Breast epithelium (tissue), 3 donors: ENCODE measurements around the gene ATG9B.

Source experiments
- POLR2A ChIP-seq: fragments of 450-650 bp; IDR thresholded peaks from one replicate; pipeline ENCODE4 v1.6.1; 2016; ENCODE audit warnings: antibody characterized with exemption, mild to moderate bottlenecking, moderate library complexity
- POLR2AphosphoS5 ChIP-seq, 3 donors: sonication (generic); formaldehyde crosslinking; IDR thresholded peaks; one replicate each; pipeline ENCODE4 v1.6.1; 2017; ENCODE audit warnings: antibody characterized with exemption in 3 of 3
- TF ChIP-seq, protein P1 (sequence below), 3 donors: fragments of 450-650 bp; IDR thresholded peaks; one replicate each; pipeline ENCODE4 v1.5.1; 2016 to 2017; ENCODE audit warnings: antibody characterized with exemption in 3 of 3, mild to moderate bottlenecking in 3 of 3, moderate library complexity in 3 of 3

DNA sequence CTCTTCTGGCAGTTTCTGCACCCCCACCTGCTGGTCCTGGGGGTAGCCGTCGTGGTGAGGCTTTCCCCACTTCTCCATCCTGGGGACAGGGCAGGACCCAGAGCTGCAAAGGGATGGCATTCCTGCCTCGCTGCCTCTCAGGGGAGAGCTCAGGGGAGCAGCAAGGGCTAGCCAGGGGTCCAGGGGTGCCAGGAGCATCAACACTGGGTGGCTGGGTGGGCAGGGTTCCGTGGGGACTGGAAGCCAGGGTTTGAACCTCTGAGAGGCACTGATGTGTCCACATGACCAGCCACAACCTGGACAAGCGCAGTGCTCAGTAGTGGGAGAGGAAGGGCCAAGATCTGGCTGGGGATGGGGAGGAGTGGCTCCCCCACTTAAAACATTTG lies 9.6 kb upstream of the ATG9B start:
- TF ChIP-seq, protein P1, sequence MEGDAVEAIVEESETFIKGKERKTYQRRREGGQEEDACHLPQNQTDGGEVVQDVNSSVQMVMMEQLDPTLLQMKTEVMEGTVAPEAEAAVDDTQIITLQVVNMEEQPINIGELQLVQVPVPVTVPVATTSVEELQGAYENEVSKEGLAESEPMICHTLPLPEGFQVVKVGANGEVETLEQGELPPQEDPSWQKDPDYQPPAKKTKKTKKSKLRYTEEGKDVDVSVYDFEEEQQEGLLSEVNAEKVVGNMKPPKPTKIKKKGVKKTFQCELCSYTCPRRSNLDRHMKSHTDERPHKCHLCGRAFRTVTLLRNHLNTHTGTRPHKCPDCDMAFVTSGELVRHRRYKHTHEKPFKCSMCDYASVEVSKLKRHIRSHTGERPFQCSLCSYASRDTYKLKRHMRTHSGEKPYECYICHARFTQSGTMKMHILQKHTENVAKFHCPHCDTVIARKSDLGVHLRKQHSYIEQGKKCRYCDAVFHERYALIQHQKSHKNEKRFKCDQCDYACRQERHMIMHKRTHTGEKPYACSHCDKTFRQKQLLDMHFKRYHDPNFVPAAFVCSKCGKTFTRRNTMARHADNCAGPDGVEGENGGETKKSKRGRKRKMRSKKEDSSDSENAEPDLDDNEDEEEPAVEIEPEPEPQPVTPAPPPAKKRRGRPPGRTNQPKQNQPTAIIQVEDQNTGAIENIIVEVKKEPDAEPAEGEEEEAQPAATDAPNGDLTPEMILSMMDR (IDR thresholded peaks at IDR 0.05) = no peak
- TF ChIP-seq POLR2A = no peak
- no peak for TF ChIP-seq POLR2AphosphoS5 (IDR thresholded peaks at IDR 0.05)
